ENCODE data around the gene CLEC18C.
"Not testable (repeated sequence)": the region's sequence is repeated elsewhere in the genome, so short reads cannot be mapped to it uniquely, and the experiment has no call there.

CLEC18C gene

DNA sequence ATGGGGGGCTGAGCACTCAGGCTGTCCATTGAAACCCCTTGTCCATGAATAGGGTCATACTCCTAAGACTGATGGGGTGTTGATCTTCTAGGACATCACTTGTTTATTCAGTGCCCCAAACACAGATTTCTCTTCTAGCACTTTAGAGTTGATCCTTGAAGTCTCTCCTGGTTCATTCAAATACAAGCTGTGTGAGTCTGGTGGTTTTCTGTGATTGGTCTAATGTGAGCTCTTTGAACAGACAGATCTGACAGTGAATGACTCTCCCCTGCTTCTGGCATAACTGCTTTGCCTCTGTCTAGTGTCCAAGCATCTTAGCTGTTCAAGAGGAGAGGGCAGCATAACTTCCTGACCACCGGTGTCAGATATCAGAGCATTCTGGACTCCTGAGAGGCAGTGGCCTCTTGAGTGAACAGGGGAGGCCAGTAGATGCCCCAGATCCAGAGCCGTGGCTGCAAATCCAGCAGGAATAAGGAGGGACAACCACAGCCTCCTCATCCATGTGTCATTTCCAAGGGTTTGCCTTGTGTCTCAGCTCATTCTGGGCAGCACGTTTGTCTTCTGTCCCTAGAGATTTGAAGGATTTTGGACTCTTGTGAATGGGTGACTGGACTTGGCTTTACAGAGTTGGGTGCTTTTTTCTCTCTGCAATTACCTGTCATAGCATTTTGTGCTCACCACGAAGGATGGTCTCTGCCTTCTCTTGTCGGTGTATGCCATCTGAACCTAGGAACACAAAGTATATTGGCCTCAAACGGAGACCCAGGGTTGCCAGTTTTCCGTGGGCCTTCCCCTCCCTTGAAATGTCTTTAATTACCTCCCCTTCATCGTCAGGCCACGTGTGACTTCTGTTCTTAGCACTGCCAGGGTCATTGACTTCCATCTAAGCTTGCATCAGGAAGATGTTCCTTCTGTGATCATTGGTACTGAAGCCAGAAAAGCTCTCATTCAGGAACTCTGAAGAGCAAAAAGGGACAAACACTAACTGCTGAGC lies 13.9 kb upstream of the CLEC18C start:
- no peak for DNase-seq

DNA sequence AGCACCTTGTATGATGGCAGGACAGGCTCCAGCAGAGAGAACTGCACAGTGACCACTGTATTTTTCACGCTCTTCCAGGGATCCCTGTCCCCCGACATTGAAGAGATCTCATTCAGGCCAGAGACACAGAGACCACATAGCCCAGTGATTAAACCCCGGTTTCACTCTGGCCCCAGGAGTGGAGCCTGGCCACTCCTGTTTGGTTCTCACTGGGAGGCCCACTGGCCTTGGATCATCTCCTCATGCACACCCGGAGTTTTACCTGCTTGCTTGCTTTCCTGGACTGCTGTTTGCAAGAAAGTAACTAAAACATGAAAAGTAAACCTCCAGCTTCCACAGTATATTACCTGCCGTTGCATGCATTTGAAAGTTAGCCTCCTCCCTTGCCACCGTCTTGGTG lies 13.2 kb upstream of the CLEC18C start:
- DNase-seq = no peak

DNA sequence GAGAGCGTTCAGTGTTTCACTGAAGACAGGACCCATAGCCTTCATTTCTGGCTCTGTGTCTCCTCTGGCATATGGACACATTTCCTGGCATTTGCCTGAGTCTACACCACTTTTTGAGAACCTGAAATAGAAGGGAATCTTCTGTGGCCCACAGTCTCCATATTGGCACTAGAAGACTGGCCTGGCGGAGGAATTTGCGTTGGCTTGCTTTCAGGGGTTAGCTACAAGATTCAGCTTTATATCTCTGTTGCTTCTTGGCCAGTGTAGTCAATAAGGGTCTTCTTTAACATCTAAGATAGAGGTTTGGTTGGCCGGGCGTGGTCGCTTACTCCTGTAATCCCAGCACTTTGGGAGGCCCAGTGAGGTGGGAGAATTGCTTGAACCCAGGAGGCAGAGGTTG lies 12.8 kb upstream of the CLEC18C start:
- DNase-seq = no peak

GRCh38 chr16:70161350-70161749 lies 12.2 kb upstream of the CLEC18C start:
- no peak for DNase-seq

DNA sequence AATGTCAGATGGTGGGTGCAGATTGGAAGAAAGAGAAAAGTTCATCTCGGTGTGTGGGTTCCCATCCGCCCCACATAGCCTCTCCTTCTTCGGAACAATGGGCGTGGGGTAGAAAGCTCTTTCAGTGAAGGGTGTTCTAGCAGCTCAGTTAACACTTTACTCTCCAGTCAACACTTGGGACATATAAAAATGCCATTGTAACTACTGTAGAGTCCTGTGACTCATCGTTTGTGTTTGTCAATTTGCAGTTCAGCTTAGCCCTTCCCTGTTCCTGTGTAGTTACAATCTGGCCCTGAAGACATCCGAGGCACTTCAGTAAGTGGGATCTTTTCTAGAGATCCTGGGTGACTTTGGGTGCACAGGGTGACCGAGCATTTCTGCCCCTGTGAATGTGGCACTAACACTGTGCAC lies 11.5 kb upstream of the CLEC18C start:
- no peak for DNase-seq

DNA sequence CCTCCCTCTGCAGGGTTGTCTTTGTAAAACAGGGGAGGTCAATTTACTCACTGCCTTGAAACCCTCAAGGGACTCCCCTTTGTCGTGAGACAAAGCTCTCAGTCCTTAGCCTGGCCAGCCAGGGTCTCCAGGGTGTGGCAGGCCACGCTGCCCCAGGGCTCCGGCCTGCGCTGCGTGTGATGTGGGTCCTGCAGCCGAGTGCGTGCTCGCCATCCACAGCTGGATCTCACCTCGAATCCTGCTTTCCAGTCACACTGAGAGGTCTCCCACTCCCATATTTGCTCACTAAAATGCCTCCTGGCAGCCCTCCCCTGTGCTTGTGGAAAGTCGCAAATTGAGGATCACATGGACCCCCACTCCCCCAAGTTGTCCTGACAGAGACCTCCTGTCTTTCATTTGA lies 10.0 kb upstream of the CLEC18C start:
- no peak for DNase-seq

DNA sequence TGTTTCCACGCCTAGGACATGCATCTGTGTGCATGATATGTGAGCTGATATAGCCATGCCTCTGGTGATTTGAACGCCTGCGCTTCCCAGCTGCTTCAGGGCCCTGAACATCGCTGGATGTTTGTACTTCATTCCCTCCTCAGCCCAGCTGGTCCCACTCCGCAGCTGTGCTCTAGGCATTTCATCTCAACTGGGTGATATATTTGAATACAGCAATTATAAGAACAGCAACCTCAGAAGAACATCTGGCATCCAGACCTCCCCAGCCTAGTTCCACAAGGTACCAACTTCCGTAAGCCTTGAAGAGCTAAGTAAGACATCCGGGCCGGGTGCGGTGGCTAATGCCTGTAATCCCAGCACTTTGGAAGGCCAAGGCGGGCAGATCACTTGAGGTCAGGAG lies 6.9 kb upstream of the CLEC18C start:
- DNase-seq = not testable (repeated sequence)

DNA sequence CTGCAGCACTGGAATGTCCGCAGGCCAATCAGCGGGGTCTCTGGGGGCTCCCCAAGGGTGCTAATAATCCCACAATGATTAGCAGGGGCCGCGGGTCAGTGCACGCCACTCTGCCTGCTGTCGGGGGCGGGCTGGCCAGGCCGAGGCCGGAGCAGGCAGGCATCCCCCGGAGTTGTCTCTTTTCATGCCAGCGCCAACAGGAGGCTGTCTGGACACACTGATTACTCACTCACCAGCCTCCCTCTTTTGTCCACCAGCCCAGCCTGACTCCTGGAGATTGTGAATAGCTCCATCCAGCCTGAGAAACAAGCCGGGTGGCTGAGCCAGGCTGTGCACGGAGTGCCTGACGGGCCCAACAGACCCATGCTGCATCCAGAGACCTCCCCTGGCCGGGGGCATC lies 329 bp downstream of the CLEC18C start:
- DNase-seq = not testable (repeated sequence)

- not testable (repeated sequence) for DNase-seq
Measured at GRCh38 chr16:70174387-70174932, 873 bp downstream of the CLEC18C start.

DNA sequence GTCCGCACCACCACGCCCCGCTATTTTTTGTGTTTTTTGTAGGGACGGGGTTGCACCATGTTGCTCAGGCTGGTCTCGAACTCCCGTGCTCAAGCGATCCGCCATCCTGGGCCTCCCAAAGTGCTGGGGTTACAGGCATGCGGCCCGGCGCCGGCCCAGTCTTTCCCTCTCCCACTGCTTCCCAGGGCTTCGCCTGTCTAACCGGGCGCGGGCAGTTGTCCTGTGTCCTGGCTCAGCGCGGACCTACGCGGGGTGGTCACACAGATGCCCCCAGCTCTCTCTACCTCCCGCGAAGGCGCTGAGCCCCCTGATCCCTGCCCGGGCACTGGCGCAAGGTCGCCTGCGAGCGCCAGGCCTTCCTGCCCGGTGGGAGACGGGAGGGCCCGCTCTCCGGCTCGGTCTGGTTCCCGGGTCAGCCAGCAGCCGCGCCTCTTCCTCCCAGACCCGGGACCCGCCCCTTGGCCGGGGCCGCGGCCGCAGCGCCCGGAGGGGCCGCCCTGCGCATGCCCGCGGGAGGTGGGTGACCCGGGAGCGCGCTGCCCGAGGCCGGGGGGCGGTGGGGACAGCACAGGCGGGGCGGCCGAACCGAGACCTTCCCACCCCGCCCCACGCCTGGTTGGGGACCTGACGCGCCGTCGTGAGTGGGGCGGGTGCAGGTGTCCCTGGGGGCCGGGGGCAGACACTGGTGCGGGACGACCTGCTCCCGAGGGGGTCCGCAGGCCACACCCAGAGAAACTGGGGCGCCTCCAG lies 14.4 kb downstream of the CLEC18C start:
- not testable (repeated sequence) for DNase-seq

DNA sequence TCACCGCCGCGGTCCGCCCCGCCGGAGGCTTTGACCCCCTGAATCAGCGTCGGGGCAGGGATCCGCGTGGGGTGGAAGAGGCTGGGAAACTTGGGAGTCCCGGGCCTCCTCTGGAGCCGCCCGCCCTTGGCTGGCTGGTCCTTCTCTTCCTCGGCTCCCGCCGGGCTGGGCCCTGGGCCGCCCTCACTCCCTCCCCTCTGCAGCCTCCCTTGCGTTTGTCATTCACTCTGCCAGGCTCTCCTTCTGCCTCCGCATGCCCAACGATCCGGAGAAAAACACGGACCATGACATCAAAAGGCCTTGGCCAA lies 15.0 kb downstream of the CLEC18C start:
- DNase-seq = not testable (repeated sequence)

DNA sequence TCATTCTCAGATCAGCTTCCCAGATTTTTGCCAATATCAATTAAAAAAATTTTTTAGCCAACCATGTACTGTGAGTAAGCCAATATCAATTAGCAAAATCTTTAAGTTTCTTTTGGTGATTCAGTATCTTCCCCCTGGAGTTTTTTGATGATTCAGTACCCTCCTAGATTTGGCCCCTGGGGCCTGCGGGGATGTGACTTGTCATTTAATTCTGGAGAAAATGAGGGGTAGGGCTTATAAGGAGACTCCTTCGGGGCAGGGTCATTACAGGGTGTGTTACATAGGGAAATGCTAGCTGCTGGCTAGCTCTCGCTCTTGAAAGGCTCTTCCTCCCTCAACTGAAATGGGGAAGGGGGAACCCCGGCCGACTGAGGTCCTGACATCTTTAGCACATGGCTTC lies 17.0 kb downstream of the CLEC18C start:
- DNase-seq = not testable (repeated sequence)

GRCh38 chr16:70196683-70197300 lies 23.2 kb downstream of the CLEC18C start:
- DNase-seq = not testable (repeated sequence)

GRCh38 chr16:70197611-70198010 lies 24.0 kb downstream of the CLEC18C start:
- DNase-seq = not testable (repeated sequence)

GRCh38 chr16:70198230-70198629 lies 24.6 kb downstream of the CLEC18C start:
- not testable (repeated sequence) for DNase-seq

DNA sequence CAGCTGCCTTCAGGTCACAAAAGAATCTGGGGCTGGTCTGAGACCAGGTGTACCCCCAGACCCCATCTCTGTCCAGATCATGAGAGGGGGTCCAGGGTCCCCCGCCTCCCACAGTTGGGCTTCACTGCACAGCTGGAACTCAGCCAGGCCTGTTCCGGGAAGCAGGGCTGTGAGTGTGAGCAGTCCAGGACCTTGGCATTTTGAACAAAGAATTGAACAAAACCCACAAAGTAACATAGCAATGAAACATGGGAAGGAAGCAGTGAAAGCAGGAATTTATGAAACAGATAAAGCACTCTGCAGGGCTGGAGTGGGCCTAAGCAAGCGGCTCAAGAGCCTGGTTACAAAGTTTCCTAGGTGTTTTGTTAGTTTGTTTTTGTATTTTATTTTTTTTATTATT lies 25.1 kb downstream of the CLEC18C start:
- not testable (repeated sequence) for DNase-seq

- not testable (repeated sequence) for DNase-seq
Measured at GRCh38 chr16:70199170-70199569, 25.6 kb downstream of the CLEC18C start.

- DNase-seq = not testable (repeated sequence)
Measured at GRCh38 chr16:70200063-70200462, 26.5 kb downstream of the CLEC18C start.

DNA sequence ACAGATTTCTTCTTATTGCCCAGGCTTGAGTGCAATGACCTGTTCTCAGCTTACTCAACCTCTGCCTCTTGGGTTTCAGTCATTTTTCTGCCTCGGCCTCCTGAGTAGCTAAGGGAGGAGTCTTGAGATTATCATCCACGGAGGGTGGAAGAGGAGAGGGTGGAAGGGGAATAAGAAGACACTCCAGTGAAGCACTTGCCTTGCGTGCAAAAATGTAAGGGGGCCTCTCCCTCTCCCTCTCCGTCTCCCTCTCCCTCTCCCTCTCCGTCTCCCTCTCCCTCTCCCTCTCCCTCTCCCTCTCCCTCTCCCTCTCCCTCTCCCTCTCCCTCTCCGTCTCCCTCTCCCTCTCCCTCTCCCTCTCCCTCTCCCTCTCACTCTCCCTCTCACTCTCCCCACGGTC lies 29.9 kb downstream of the CLEC18C start:
- DNase-seq = not testable (repeated sequence)

- DNase-seq = not testable (repeated sequence)
Measured at GRCh38 chr16:70204010-70204409, 30.4 kb downstream of the CLEC18C start.

DNA sequence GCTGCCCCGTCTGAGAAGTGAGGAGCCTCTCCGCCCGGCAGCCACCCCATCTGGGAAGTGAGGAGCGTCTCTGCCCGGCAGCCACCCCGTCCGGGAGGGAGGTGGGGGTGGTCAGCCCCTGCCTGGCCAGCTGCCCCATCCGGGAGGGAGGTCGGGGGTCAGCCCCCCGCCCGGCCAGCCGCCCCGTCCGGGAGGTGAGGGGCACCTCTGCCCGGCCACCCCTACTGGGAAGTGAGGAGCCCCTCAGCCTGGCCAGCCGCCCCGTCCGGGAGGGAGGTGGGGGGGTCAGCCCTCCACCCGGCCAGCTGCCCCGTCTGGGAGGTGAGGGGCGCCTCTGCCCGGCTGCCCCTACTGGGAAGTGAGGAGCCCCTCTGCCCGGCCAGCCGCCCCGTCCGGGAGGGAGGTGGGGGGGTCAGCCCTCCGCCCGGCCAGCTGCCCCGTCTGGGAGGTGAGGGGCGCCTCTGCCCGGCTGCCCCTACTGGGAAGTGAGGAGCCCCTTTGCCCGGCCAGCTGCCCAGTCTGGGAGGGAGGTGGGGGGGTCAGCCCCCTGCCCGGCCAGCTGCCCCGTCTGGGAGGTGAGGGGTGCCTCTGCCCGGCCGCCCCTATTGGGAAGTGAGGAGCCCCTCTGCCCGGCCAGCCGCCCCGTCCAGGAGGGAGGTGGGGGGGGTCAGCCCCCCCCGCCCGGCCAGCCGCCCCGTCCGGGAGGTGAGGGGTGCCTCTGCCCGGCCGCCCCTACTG lies 31.2 kb downstream of the CLEC18C start:
- not testable (repeated sequence) for DNase-seq

DNA sequence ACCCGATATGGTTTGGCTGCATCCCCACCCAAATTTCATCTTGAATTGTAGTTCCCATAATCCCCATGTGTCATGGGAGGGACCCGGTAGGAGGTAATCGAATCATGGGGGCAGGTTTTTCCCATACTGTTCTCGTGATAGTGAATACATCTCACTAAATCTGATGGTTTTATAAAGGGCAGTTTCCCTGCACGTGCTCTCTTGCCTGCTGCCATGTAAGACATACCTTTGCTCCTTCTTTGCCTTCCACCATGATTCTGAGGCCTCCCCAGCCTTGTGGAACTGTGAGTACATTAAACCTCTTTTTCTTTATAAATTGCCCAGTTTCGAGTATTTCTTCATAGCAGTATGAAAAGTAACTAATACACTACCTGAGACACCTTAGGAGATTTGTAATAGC lies 32.8 kb downstream of the CLEC18C start:
- DNase-seq = not testable (repeated sequence)
